Measurements from ENCODE around the gene INHA. TPM values are rescaled to one million over a fixed set of nuclear protein-coding genes. Genes with fewer than 3 reads are reported as not detected.
A peak's percentile ranks its signal among the peaks of the same experiment; 100 is the strongest.

INHA gene
- total RNA-seq, 1 donor from 2014 or later, result 2.4 TPM

- Histone ChIP-seq H3K27ac (replicated peaks) (peak overlapping the region; percentile 40), H3K9me3 (replicated peaks) (no peaks in the 10 kb centered on the region), H3K27me3 (ENCODE audit: low read depth) (peaks cover 7% of the 10 kb centered on the region), H3K4me3 (no peak overlapping the region), H3K36me3 (no peaks in the 10 kb centered on the region), H3K4me1 (peaks cover 70% of the 10 kb centered on the region)
- intact Hi-C loops (cut with micrococcal nuclease), result no loop called here
- DNase-seq, result no peak
- TF ChIP-seq CTCF (IDR thresholded peaks at IDR 0.05; ENCODE audit: borderline replicate concordance), result no peak
These were observed 49.8 kb downstream of the INHA start for GRCh38 chr2:219621935-219622334.

- no peak for DNase-seq
- Histone ChIP-seq H3K9me3 (replicated peaks) (no peaks in the 10 kb centered on the region), H3K27ac (replicated peaks) (peak overlapping the region; percentile 40), H3K36me3 (no peaks in the 10 kb centered on the region), H3K4me3 (no peak overlapping the region), H3K4me1 (peaks cover 65% of the 10 kb centered on the region), H3K27me3 (ENCODE audit: low read depth) (peaks cover 9% of the 10 kb centered on the region)
- no peak for TF ChIP-seq CTCF (IDR thresholded peaks at IDR 0.05; ENCODE audit: borderline replicate concordance)
- intact Hi-C loops (cut with micrococcal nuclease), result no loop called here
These were observed 50.4 kb downstream of the INHA start for GRCh38 chr2:219622472-219622871.

GRCh38 chr2:219624565-219624964 lies 52.5 kb downstream of the INHA start:
- Histone ChIP-seq H3K9me3 (replicated peaks) (no peaks in the 10 kb centered on the region), H3K27ac (replicated peaks) (peak overlapping the region; percentile 97), H3K4me1 (peaks cover 60% of the 10 kb centered on the region), H3K36me3 (no peaks in the 10 kb centered on the region), H3K4me3 (no peak overlapping the region), H3K27me3 (ENCODE audit: low read depth) (peaks cover 30% of the 10 kb centered on the region)
- no peak for TF ChIP-seq CTCF (IDR thresholded peaks at IDR 0.05; ENCODE audit: borderline replicate concordance)
- intact Hi-C loops (cut with micrococcal nuclease), result no loop called here
- peak; percentile 55 for DNase-seq

- no peaks in the 10 kb centered on the region for H3K9me3 ChIP-seq (replicated peaks)
- H3K27ac ChIP-seq (replicated peaks), result peak overlapping the region; percentile 97
- H3K36me3 ChIP-seq, result no peaks in the 10 kb centered on the region
- no peak for TF ChIP-seq CTCF (IDR thresholded peaks at IDR 0.05; ENCODE audit: borderline replicate concordance)
- intact Hi-C loops (cut with micrococcal nuclease), result no loop called here
- peaks cover 30% of the 10 kb centered on the region for H3K27me3 ChIP-seq (ENCODE audit: low read depth)
- DNase-seq, result no peak
- no peak overlapping the region for H3K4me3 ChIP-seq
- peaks cover 60% of the 10 kb centered on the region for H3K4me1 ChIP-seq
These were observed 53.1 kb downstream of the INHA start for GRCh38 chr2:219625179-219625578.

Small RNAs within 50 kb of the gene (microRNA-seq; reads per million reads assigned to microRNA genes)
- 5.0 reads per million, percentile 13 among the genes with 10 or more reads in this experiment for gene MIR3132

Other genes with a start within 250 kb of the INHA start
- not detected for gene RESP18, start 239.6 kb upstream of the INHA start, total RNA-seq
- gene DNPEP, start 184.4 kb upstream of the INHA start, total RNA-seq, result 73.0 TPM
- gene DES, start 153.9 kb upstream of the INHA start, total RNA-seq, result 15,954 TPM
- gene SPEG, start 137.5 kb upstream of the INHA start, total RNA-seq, result 145 TPM
- 22.0 TPM for gene GMPPA, start 73.4 kb upstream of the INHA start, total RNA-seq
- gene ASIC4, start 57.8 kb upstream of the INHA start, total RNA-seq, result not detected
- 104 TPM for gene CHPF, start 28.5 kb upstream of the INHA start, total RNA-seq
- 2.5 TPM for gene TMEM198, start 28.3 kb upstream of the INHA start, total RNA-seq
- gene OBSL1, start 771 bp upstream of the INHA start, total RNA-seq, result 208 TPM
- gene STK11IP, start 25.5 kb downstream of the INHA start, total RNA-seq, result 15.9 TPM
- 426 TPM for gene SLC4A3, start 55.3 kb downstream of the INHA start, total RNA-seq